Mesothelial cell of epicardium (in vitro differentiated cells): ENCODE results near the gene EEIG1. TPM values are rescaled to one million over a fixed set of nuclear protein-coding genes. Genes with fewer than 3 reads are reported as not detected.

ENCODE experiments used
- DNase-seq, 2 experiments: peaks; one replicate each; pipeline ENCODE4 v3.0.0; 2021; ENCODE audit warnings: low spot score in 2 of 2; ENCODE audit not compliant: unreplicated experiment in 2 of 2
- H3K27ac Mint-ChIP-seq: 2 replicates; pipeline ENCODE4 v1.8.0; 2021; ENCODE audit warnings: mixed read lengths
- H3K27me3 Mint-ChIP-seq: 2 replicates; pipeline ENCODE4 v1.8.0; 2021; ENCODE audit warnings: low read depth, mixed read lengths
- H3K36me3 Mint-ChIP-seq: 2 replicates; pipeline ENCODE4 v1.8.0; 2021; ENCODE audit warnings: mixed read lengths
- H3K4me1 Mint-ChIP-seq: 2 replicates; pipeline ENCODE4 v1.8.0; 2021; ENCODE audit warnings: mixed read lengths
- H3K4me3 Mint-ChIP-seq: 2 replicates; pipeline ENCODE4 v1.8.0; 2021; ENCODE audit warnings: mild to moderate bottlenecking, moderate library complexity, mixed read lengths
- H3K9me3 Mint-ChIP-seq: 2 replicates; pipeline ENCODE4 v1.8.0; 2021; ENCODE audit warnings: mixed read lengths
- CTCF ChIP-seq: fragments of 200-600 bp; sonication (generic); IDR thresholded peaks from one replicate; pipeline ENCODE4 v1.5.0; 2021; ENCODE audit warnings: antibody characterized with exemption; ENCODE audit not compliant: unreplicated experiment
- total RNA-seq: library from RNA; stranded (reverse); gene quantifications from 3 replicates; pipeline ENCODE4 v1.2.1, GENCODE V29; 2021

Gene EEIG1
- total RNA-seq, 1 donor from 2014 or later, result 67.4 TPM

GRCh38 chr9:127943731-127944144, 37.1 kb downstream of the EEIG1 start:
- peak overlapping the region; percentile 59 for H3K27ac Mint-ChIP-seq
- peak; percentile 63 to 81 for DNase-seq
- TF ChIP-seq CTCF, result peak; percentile 65
- peaks cover 26% of the 10 kb centered on the region for H3K36me3 Mint-ChIP-seq
- no peaks in the 10 kb centered on the region for H3K9me3 Mint-ChIP-seq
- H3K4me1 Mint-ChIP-seq, result peaks cover 5% of the 10 kb centered on the region
- H3K27me3 Mint-ChIP-seq, result no peaks in the 10 kb centered on the region
- H3K4me3 Mint-ChIP-seq, result no peak overlapping the region

- peaks cover 26% of the 10 kb centered on the region for H3K36me3 Mint-ChIP-seq
- H3K4me1 Mint-ChIP-seq, result peaks cover 9% of the 10 kb centered on the region
- H3K27ac Mint-ChIP-seq, result peak overlapping the region; percentile 52
- H3K27me3 Mint-ChIP-seq, result no peaks in the 10 kb centered on the region
- DNase-seq, result no peak
- no peak overlapping the region for H3K4me3 Mint-ChIP-seq
- H3K9me3 Mint-ChIP-seq, result no peaks in the 10 kb centered on the region
- no peak for TF ChIP-seq CTCF
Observed at GRCh38 chr9:127943011-127943662, 37.7 kb downstream of the EEIG1 start.

- Mint-ChIP-seq H3K4me1 (peaks cover 13% of the 10 kb centered on the region), H3K27me3 (no peaks in the 10 kb centered on the region), H3K4me3 (no peak overlapping the region), H3K27ac (peak overlapping the region; percentile 52), H3K9me3 (no peaks in the 10 kb centered on the region), H3K36me3 (peaks cover 22% of the 10 kb centered on the region)
- TF ChIP-seq CTCF, result peak; percentile 90
- DNase-seq, result no peak
Observed at GRCh38 chr9:127942216-127943010, 38.4 kb downstream of the EEIG1 start.

GRCh38 chr9:127941961-127942215, 38.9 kb downstream of the EEIG1 start:
- no peak overlapping the region for H3K27ac Mint-ChIP-seq
- H3K4me1 Mint-ChIP-seq, result peaks cover 17% of the 10 kb centered on the region
- DNase-seq, result no peak
- TF ChIP-seq CTCF, result no peak
- H3K27me3 Mint-ChIP-seq, result no peaks in the 10 kb centered on the region
- no peaks in the 10 kb centered on the region for H3K9me3 Mint-ChIP-seq
- peaks cover 19% of the 10 kb centered on the region for H3K36me3 Mint-ChIP-seq
- H3K4me3 Mint-ChIP-seq, result no peak overlapping the region

- Mint-ChIP-seq H3K36me3 (peaks cover 19% of the 10 kb centered on the region), H3K27ac (no peak overlapping the region), H3K27me3 (no peaks in the 10 kb centered on the region), H3K9me3 (no peaks in the 10 kb centered on the region), H3K4me3 (no peak overlapping the region), H3K4me1 (peaks cover 22% of the 10 kb centered on the region)
- DNase-seq, result no peak
- TF ChIP-seq CTCF, result no peak
Observed at GRCh38 chr9:127941062-127941960, 39.5 kb downstream of the EEIG1 start.
